ENCODE measurements around the gene LDLRAD3.

LDLRAD3 gene

GRCh38 chr11:36074941-36075431 lies 131.1 kb downstream of the LDLRAD3 start:
- no peak for DNase-seq (ENCODE audit: low spot score)
- TF ChIP-seq CTCF (IDR thresholded peaks at IDR 0.05; ENCODE audit: extremely low read depth, missing control alignments), result no peak

DNA sequence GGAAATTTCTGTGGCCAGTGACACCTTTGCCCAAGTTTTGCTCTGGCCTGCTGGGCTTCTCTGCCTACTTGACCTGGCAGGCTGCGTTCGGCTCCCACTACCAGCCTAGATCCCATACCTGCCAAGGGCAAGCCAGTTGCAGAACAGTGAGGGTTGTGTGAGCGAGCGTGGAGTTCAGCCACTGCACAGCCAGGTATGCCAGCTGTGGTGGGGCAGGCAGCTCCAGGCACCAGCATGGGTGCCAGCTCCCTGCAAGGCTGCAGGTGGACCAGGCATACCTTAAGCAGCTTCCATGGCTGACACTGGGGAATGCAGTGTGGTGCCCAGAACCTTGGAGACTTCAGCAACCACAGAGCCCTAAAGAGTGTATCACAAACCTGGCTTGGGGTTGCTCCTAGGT lies 133.5 kb downstream of the LDLRAD3 start:
- TF ChIP-seq CTCF (IDR thresholded peaks at IDR 0.05; ENCODE audit: extremely low read depth, missing control alignments), result no peak
- DNase-seq (ENCODE audit: low spot score), result no peak

- TF ChIP-seq CTCF (IDR thresholded peaks at IDR 0.05; ENCODE audit: extremely low read depth, missing control alignments), result no peak
- no peak for DNase-seq (ENCODE audit: low spot score)
Observed at GRCh38 chr11:36077886-36078685, 134.2 kb downstream of the LDLRAD3 start.

DNA sequence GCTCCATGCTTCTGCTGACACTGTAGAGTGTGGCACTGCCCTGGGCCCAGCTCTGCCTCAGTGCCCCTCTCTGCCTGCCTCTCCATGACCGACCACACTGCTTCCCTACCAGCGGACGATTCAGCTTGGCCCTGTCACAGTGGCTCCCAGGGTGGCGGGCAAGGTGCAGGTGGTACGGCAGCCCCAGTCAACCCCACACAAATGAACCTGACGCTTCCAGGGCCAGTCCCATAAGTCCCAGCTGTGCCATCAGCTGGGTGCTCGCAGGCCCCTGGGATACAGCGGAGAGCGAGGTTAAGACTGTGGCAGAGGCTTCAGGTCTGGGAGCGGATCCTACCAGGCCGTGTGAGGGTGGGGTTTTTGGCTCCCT lies 134.8 kb downstream of the LDLRAD3 start:
- no peak for DNase-seq (ENCODE audit: low spot score)
- TF ChIP-seq CTCF (IDR thresholded peaks at IDR 0.05; ENCODE audit: extremely low read depth, missing control alignments), result no peak

DNA sequence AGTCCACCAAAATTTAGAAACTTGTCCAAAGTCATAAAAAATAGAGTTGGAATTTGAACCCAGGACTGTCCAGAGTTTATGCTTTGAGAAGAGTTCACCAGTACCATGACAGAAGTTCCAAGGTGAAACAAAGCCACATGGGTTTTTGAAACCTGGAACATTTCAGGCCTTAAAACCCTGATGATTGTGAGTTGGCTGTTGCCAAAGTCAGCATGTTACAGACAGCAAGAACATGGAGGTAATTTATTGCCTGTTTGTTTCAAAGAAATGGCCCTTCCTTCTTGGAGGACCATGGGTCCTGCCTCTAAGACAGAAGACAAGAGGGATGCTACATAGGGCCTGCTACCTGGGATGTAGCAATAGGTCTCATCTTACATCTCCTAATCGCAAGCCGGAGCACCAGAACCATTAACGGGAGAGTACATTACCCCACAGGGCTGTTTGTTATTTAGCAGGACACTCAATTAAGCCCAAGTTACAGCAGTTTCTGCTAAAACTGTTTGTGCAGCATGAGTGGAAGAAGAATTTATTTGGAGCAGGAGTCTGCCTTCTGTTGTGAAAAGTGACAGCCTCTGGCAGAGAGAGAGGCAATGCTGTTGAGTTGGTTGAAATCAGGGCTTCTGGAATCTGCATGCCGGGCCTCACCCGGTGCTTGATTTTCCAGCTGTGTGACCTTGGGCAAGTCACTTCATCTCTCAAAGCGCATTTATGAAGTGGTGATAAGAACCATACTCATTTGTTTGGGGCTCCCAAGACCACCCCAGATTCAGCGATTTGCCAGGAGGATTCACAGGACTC lies 136.2 kb downstream of the LDLRAD3 start:
- no peak for TF ChIP-seq CTCF (IDR thresholded peaks at IDR 0.05; ENCODE audit: extremely low read depth, missing control alignments)
- no peak for DNase-seq (ENCODE audit: low spot score)

DNA sequence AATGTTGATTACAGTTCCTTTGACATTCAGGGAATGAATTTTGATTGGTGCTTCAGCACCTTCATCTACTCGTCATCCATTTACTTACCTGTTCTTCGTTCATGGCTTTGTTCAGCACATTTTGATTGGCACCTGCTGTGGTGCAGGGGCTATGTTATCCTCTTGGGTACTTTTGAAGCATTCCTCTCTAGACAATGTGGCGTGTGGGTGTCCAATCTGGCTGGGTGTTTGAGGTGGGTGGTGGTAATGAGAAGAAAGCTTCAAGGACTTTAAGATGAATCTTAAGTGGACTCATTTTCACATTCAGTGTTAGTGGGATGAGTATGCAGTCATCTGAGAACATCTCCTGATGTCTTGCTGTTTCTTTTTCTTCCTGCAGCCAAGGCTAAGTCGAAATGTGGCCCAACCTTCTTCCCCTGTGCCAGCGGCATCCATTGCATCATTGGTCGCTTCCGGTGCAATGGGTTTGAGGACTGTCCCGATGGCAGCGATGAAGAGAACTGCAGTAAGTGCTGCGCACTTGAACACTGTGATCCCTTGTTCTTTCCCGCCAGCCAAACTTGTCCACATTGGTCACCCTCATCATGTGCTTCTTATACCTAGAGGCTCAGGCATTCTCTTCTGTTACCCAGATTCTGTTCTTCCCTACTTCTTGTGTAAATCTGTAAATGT lies 137.5 kb downstream of the LDLRAD3 start:
- no peak for DNase-seq (ENCODE audit: low spot score)
- no peak for TF ChIP-seq CTCF (IDR thresholded peaks at IDR 0.05; ENCODE audit: extremely low read depth, missing control alignments)

GRCh38 chr11:36086366-36086765 lies 142.5 kb downstream of the LDLRAD3 start:
- TF ChIP-seq CTCF (IDR thresholded peaks at IDR 0.05; ENCODE audit: extremely low read depth, missing control alignments), result no peak
- DNase-seq (ENCODE audit: low spot score), result no peak

All from GM20000 (cell line).